Measurements from ENCODE around the gene GPAM.

DNA sequence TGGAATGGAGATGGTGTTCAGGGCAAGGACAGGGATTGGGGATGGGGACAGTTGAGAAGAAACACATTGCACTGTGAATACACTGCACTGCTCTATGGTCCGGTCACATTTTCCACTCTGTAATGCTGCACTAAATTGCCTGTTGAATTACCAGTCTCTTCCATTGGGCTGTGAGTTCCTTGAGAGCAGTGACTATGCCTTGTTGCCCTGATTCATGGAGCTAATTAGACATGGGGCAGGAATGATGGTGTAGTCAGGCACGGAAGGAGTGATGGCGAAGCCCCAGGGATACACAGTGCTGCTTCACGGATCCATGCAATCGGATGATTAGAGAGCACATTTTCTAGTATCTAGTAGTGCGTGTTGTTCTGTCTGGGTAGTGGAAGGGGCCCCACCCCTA is 25.4 kb upstream of the GPAM start:
- TF ChIP-seq, protein P1, sequence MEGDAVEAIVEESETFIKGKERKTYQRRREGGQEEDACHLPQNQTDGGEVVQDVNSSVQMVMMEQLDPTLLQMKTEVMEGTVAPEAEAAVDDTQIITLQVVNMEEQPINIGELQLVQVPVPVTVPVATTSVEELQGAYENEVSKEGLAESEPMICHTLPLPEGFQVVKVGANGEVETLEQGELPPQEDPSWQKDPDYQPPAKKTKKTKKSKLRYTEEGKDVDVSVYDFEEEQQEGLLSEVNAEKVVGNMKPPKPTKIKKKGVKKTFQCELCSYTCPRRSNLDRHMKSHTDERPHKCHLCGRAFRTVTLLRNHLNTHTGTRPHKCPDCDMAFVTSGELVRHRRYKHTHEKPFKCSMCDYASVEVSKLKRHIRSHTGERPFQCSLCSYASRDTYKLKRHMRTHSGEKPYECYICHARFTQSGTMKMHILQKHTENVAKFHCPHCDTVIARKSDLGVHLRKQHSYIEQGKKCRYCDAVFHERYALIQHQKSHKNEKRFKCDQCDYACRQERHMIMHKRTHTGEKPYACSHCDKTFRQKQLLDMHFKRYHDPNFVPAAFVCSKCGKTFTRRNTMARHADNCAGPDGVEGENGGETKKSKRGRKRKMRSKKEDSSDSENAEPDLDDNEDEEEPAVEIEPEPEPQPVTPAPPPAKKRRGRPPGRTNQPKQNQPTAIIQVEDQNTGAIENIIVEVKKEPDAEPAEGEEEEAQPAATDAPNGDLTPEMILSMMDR (IDR thresholded peaks at IDR 0.05), result no peak
- no peak for TF ChIP-seq EZH2 (IDR thresholded peaks at IDR 0.05; ENCODE audit: borderline replicate concordance, insufficient read depth, low read depth, low read length, poor library complexity, severe bottlenecking)
